HG02981 (cell line): ENCODE data around the gene POLR2L.

Experiments used
- ATAC-seq: cut with Tn5 transposase; IDR thresholded peaks from one replicate; pipeline ENCODE4 v1.9.1; 2021; ENCODE audit warnings: mild to moderate bottlenecking, moderate library complexity; ENCODE audit not compliant: unreplicated experiment

Gene POLR2L

DNA sequence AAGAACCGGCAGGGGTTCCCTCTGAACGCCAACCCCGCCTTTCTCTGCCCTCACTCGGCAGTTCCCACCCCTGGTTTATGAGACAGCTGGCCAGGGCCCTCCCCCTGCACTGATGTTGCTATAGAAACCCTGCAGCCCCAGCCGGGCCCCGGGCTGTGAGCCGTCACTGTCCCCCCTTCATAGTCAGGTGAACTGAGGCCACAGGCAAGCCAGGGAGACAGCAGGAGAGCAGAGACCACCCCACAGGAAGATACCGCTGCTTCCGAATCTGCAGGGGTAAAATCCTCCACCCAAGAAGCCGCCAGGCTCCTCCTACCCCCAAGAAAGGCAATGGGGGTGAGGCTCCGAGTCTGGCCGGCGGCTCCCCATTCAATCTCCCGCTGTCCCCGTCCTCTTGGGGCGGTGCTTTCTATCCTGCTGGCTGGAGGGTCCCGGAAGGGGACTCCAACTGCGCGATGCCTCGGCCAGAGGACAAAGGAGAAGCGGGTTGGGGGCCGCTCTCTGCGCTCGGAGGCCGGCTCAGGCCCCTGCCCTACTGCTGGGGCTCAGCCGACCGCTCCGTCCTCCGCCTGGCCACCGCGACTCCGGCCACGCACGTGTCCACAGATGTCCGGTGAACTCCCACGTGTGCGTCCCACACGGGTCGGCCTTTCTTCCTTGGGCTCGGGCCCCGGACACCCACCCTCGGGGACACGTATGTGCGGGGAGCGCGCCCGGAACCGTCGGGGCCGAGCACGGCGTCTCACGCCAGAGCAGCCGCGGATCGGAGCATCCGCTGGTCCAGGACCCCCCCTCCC lies 44.8 kb downstream of the POLR2L start:
- ATAC-seq, result peak; percentile 40

DNA sequence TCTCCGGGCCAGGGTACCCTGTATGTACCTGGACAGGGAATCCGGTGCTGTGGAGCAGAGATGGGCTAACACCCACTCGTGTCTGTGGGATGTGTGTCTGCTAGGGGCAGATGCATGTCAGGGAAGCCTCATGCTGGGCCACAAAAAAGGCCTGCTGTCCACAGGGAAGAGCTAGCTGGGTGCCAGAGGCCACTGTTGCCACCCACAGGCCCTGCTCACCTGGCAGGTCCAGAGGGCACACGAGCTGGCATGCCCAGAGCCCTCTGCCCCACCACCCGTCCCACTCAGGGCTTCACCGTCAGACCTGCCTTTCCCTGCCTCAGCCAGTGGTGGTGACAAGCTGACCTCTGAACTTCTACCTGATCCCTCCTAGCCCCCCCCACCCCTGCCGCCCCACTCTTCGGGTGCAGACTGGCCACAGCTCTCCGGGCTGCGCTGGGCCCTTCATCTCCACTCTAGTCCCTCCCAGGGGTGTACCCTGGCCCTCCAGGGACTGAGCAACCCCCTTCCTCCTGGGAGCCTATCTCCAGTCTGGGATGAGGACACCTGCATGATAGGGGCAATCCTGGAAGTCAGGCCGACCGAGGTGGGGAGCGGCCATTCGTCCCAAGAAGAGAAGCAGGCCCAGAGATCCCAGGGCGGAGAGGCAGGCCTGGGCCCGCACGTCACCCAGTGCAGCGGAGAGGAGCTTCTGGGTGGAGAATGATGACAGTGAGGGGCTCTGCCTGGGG lies 45.6 kb downstream of the POLR2L start:
- no peak for ATAC-seq

GRCh38 chr11:795634-796564 lies 46.4 kb downstream of the POLR2L start:
- peak; percentile 27 for ATAC-seq

DNA sequence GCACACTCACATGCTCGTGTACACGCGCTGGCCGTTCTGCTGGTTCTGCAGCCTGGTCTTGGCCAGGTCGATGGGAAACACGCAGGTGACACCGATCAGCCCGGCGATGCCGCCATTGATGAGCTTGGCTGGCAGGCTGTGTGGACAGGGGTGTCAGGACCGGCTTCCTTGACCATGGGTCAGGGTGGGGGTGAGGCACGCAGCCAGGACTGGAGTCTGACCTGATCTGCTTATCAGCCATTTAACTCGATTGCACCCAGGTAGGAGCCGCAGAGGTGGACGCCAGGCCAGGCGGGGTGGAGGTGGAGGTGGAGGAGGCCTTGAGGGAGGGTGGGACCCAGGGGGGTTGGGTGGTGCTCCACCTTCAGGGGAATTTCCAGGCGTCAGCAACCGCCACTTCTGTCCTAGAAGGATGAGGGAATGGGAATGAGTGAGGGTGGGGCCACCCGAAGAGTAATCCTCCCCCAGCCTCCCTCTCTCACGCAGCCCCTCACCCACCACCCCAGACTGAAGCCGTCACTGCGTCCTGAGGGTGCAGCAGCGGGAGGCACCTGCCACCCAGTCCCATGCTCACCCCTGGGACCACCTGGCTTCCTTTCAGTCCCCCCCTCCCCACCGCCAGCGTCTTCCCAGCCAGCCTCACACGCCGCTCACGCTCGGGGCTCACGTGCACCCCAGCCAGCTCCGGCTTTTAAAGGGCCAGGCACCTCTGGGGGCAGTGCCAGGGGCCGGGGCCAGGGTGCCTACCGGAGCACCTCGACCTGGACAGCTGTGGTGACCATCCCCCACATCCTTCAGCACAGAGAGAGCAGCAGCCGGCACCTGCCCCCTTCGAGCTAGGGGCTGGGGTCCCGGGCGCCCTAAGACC lies 47.3 kb downstream of the POLR2L start:
- no peak for ATAC-seq

DNA sequence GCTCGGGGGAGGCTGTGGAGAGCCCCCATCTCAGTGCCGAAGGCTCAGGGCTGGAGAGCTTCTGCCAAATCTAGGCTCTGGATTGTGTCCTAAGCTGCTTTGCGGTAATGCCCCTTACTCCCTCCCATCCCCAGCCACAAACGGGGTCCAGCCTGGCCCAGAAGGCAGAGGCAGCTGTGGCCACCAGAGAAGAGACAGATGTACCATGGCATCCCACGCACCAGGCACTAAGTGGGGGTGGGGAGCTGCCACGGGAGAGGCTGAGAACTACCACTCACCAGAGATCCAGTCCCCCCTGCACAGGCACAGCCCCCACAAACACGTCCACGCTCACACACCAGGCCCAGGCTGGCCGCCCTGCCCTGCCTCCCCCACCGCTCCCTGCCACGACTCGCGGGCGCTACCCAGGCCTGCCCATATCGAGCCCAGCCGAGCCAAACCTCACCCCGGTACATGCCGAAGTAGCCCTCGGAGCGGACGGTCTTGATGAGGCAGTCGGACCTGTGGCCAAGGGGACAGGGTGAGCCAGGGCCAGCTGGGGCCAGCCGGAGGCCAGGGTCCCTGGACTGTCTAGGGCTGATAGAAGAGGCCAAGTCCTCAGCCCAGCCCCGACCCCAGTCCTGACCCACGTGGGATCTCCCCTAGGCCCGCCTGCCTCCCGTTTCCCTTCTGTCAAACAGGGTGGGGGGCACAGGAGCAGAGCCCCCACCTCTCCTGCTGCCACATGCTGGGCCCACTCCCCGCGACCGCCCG lies 48.1 kb downstream of the POLR2L start:
- no peak for ATAC-seq

DNA sequence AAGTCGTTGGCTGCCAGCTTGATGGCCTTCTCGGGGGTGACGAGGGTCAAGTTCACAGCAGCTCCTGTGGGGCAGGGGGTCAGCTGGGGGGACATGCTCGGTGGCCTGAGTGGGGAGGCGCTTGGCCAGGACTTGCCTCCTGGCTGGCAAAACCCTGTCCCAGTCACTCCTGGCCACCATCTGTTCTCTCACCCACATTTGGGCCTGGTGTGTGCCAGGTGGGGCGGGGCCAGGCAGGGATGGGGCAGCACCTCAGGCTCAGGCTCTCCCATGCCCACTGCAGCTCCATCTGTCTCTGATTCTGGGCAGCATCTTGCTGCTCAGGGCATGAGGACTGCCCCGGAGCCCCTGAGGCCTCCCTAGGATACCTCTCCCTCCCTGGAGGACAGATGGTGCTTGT lies 48.8 kb downstream of the POLR2L start:
- ATAC-seq, result no peak

DNA sequence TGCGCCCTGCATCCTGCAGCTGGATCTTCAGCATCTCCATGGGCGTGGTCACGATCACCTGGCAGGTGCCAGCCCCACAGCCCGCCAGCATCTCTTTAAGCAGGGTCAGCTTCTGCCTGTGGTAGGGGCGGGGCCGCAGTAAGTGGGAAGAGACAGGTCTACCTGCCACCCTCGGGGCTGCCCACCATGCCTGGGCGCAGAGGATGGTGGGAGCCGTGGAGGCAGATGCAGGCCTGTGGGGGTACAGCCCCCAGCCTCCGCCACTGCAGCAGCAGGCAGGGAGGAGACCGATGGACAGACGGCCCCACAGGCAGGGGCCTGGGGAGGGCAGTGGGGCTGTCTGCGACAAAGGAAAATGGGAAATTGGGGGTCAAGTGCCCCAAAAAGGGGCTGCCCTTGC lies 49.5 kb downstream of the POLR2L start:
- no peak for ATAC-seq

- no peak for ATAC-seq
Measured at GRCh38 chr11:792535-792821, 49.9 kb downstream of the POLR2L start.

GRCh38 chr11:791658-792534 lies 50.4 kb downstream of the POLR2L start:
- no peak for ATAC-seq

- ATAC-seq, result no peak
Measured at GRCh38 chr11:790721-791564, 51.4 kb downstream of the POLR2L start.

DNA sequence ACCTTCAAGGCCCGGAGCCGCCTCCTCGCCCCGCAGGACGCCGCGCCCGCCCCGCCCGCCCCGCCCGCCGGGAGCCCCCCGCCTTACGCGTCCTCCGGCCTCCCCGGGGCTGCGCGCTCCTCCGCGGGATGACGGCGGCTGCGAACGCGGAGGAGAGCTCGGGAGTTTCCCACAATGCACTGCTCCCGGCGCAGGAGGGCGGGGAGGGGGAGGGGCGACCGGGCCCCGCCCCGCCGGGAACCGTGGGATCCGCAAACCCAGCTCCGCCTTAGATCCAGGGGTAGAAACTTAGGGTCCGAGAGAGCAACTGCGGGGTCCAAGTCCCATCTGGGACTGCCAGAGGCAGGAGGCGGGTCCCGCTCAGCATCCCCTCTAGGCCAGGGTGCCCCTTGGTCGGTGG lies 52.4 kb downstream of the POLR2L start, which contains the start of gene CEND1:
TSS of gene CEND1 (minus strand) at position 148 of the 400 bp plus-strand sequence. CDS start 1,514 bp downstream, outside the sequence.
- ATAC-seq, result no peak
